ENCODE results near the gene OVCA2.

GRCh38 chr17:2068031-2068518, 26.3 kb downstream of the OVCA2 start:
- TF ChIP-seq, protein P1, sequence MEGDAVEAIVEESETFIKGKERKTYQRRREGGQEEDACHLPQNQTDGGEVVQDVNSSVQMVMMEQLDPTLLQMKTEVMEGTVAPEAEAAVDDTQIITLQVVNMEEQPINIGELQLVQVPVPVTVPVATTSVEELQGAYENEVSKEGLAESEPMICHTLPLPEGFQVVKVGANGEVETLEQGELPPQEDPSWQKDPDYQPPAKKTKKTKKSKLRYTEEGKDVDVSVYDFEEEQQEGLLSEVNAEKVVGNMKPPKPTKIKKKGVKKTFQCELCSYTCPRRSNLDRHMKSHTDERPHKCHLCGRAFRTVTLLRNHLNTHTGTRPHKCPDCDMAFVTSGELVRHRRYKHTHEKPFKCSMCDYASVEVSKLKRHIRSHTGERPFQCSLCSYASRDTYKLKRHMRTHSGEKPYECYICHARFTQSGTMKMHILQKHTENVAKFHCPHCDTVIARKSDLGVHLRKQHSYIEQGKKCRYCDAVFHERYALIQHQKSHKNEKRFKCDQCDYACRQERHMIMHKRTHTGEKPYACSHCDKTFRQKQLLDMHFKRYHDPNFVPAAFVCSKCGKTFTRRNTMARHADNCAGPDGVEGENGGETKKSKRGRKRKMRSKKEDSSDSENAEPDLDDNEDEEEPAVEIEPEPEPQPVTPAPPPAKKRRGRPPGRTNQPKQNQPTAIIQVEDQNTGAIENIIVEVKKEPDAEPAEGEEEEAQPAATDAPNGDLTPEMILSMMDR (IDR thresholded peaks at IDR 0.05; ENCODE audit: extremely low read depth in 1 of 2, insufficient read depth in 1 of 2, low read depth in 1 of 2, low read length in 2 of 2) = no peak
- TF ChIP-seq POLR2A (IDR thresholded peaks at IDR 0.05; ENCODE audit: low read depth, low read length) (no peak), FOS (IDR thresholded peaks at IDR 0.05; ENCODE audit: borderline replicate concordance, insufficient read depth, low read length) (no peak), MYC (IDR thresholded peaks at IDR 0.05; ENCODE audit: low read depth, low read length) (no peak), POLR2AphosphoS5 (IDR thresholded peaks at IDR 0.05; ENCODE audit: insufficient read depth, low read depth, low read length) (no peak)
- TF ChIP-seq, protein P2, sequence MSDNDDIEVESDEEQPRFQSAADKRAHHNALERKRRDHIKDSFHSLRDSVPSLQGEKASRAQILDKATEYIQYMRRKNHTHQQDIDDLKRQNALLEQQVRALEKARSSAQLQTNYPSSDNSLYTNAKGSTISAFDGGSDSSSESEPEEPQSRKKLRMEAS (IDR thresholded peaks at IDR 0.05; ENCODE audit: insufficient read depth, insufficient read length) = no peak

Data from endothelial cell of umbilical vein (primary cell).